HCT116 (cell line): Measurements from ENCODE around the gene GRB10. TPM values are rescaled to one million over a fixed set of nuclear protein-coding genes. Genes with fewer than 3 reads are reported as not detected.
A peak's percentile ranks its signal among the peaks of the same experiment; 100 is the strongest.
"Not testable (repeated sequence)": the region's sequence is repeated elsewhere in the genome, so short reads cannot be mapped to it uniquely, and the experiment has no call there.

Experiments
- ATAC-seq: fragments of 200-7000 bp; cut with Tn5 transposase; 2 replicates; pipeline ENCODE4 v1.9.1; 2020; ENCODE audit warnings: mild to moderate bottlenecking, moderate library complexity
- BruUV-seq: library from RNA; stranded (reverse); fragments of 400-500 nt; replicated peaks from 2 replicates; lab custom pipeline; 2021; lab: Mats Ljungman, UMichigan
- CTCF ChIA-PET: fragments of 300-600 bp; sonication (Branson Sonifier 250); formaldehyde crosslinking; loops from one replicate; lab custom pipeline; 2021; ENCODE audit warnings: antibody characterized with exemption; lab: Charles Lee
- POLR2A ChIA-PET: fragments of 300-600, 350-600 bp; sonication (Branson Sonifier 250); formaldehyde crosslinking; loops from one replicate; lab custom pipeline; 2021; ENCODE audit warnings: antibody characterized with exemption; lab: Charles Lee
- RAD21 ChIA-PET, 2 experiments: fragments of 300-600 bp; sonication (Branson Sonifier 250); formaldehyde crosslinking; loops; one replicate each; lab custom pipeline; 2023; ENCODE audit warnings: low total read pairs in 2 of 2; ENCODE audit not compliant: uncharacterized antibody in 2 of 2, unreplicated experiment in 2 of 2, low non-redundant PET in 1 of 2; lab: Charles Lee
- DNase-seq: peaks from one replicate; pipeline ENCODE4 v3.0.0-alpha.2; 2010; ENCODE audit warnings: low read depth, low spot score
- H2AFZ ChIP-seq: fragments of 200-600 bp; shearing (Covaris generic), sonication (generic); 2 replicates; pipeline ENCODE4 v1.6.1; 2017; ENCODE audit warnings: low read depth, mixed run types, mixed read lengths, antibody characterized with exemption, low read length; ENCODE audit not compliant: poor library complexity, severe bottlenecking
- H3K27ac ChIP-seq: 2 replicates; pipeline ENCODE4 v1.5.1; 2012; ENCODE audit warnings: low read depth, low read length
- H3K27me3 ChIP-seq: fragments of 200-600 bp; sonication (generic); 2 replicates; pipeline ENCODE4 v1.6.1; 2016; ENCODE audit warnings: mixed run types, low read length, mixed read lengths; ENCODE audit not compliant: insufficient read depth
- H3K36me3 ChIP-seq, 2 experiments: fragments of 200-500 bp in 1 of 2; fragments of 200-600 bp in 1 of 2; sonication (Bioruptor generic) in 1 of 2; sonication (generic) in 1 of 2; 2 replicates each; pipeline versions ENCODE4 v1.5.1 to v1.6.1; 2014 to 2016; ENCODE audit warnings: low read length in 2 of 2, inconsistent platforms in 1 of 2, mixed read lengths in 1 of 2, mixed run types in 1 of 2; ENCODE audit not compliant: insufficient read depth in 2 of 2, control insufficient read depth in 1 of 2
- H3K4me1 ChIP-seq, 2 experiments: fragments of 200-600 bp in 1 of 2; sonication (generic) in 1 of 2; 2 replicates each; pipeline versions ENCODE4 v1.5.1 to v1.6.1; 2012 to 2017; ENCODE audit warnings: low read length in 2 of 2, inconsistent platforms in 1 of 2, mild to moderate bottlenecking in 1 of 2, mixed read lengths in 1 of 2, mixed run types in 1 of 2, moderate library complexity in 1 of 2; ENCODE audit not compliant: insufficient read depth in 2 of 2, control insufficient read depth in 1 of 2
- H3K4me2 ChIP-seq: fragments of 200-600 bp; sonication (generic); 2 replicates; pipeline ENCODE4 v1.6.1; 2017; ENCODE audit warnings: mixed run types, low read length, mixed read lengths
- H3K4me3 ChIP-seq, 2 experiments: fragments of 200-600 bp in 1 of 2; sonication (generic) in 1 of 2; replicated peaks in 1 of 2; 2 replicates each; pipeline ENCODE4 v1.5.1; 2011 to 2016; ENCODE audit warnings: low read length in 2 of 2, control low read depth in 1 of 2, low read depth in 1 of 2, mild to moderate bottlenecking in 1 of 2, mixed read lengths in 1 of 2, mixed run types in 1 of 2
- H3K79me2 ChIP-seq: fragments of 200-600 bp; sonication (generic); 2 replicates; pipeline ENCODE4 v1.6.1; 2017; ENCODE audit warnings: mild to moderate bottlenecking, mixed run types, low read length, moderate library complexity, mixed read lengths; ENCODE audit not compliant: insufficient read depth
- H3K9ac ChIP-seq: fragments of 200-600 bp; sonication (generic); 2 replicates; pipeline ENCODE4 v1.6.1; 2016; ENCODE audit warnings: low read length, mixed read lengths
- H3K9me2 ChIP-seq: fragments of 200-600 bp; sonication (generic), shearing (Covaris generic); 2 replicates; pipeline ENCODE4 v1.6.1; 2017; ENCODE audit warnings: mixed run types, mild to moderate bottlenecking, moderate library complexity; ENCODE audit not compliant: insufficient read depth
- H3K9me3 ChIP-seq, 2 experiments: fragments of 200-500 bp in 1 of 2; fragments of 200-600 bp in 1 of 2; sonication (Bioruptor generic) in 1 of 2; sonication (generic) in 1 of 2; 2 replicates each; pipeline ENCODE4 v1.6.1; 2014 to 2017; ENCODE audit warnings: low read length in 2 of 2, mixed read lengths in 2 of 2, inconsistent platforms in 1 of 2, low read depth in 1 of 2, mild to moderate bottlenecking in 1 of 2, mixed run types in 1 of 2, moderate library complexity in 1 of 2; ENCODE audit not compliant: control insufficient read depth in 1 of 2, insufficient read depth in 1 of 2
- H4K20me1 ChIP-seq: fragments of 200-600 bp; sonication (generic), shearing (Covaris generic); 2 replicates; pipeline ENCODE4 v1.6.1; 2017; ENCODE audit warnings: mixed run types, mild to moderate bottlenecking, moderate library complexity; ENCODE audit not compliant: insufficient read depth
- CBX3 ChIP-seq: IDR thresholded peaks from 2 replicates; pipeline ENCODE4 v1.6.1; 2012; ENCODE audit warnings: low read depth
- intact Hi-C: fragments of 100-400 bp; cut with micrococcal nuclease; formaldehyde crosslinking; loops from 2 replicates; pipeline ENCODE4 v1.10.0; 2022
- total RNA-seq: library from RNA; stranded (reverse); gene quantifications from one replicate; pipeline ENCODE4 v1.2.1, GENCODE V29; 2021; ENCODE audit not compliant: unreplicated experiment

Gene GRB10
- total RNA-seq, 1 experiment from 2014 or later, result 37.3 TPM

- H4K20me1 ChIP-seq, H3K9me3 ChIP-seq, H3K9me2 ChIP-seq, H3K27me3 ChIP-seq, H2AFZ ChIP-seq, intact Hi-C loops, H3K36me3 ChIP-seq, RAD21 ChIA-PET, POLR2A ChIA-PET, CTCF ChIA-PET, H3K4me1 ChIP-seq, H3K4me3 ChIP-seq, H3K9ac ChIP-seq, ATAC-seq, H3K27ac ChIP-seq, H3K4me2 ChIP-seq, BruUV-seq, DNase-seq, H3K79me2 ChIP-seq: not testable (repeated sequence)
- TF ChIP-seq CBX3, result peak; percentile 42; the same call in 1 of the 2 replicates
These were observed 199.4 kb downstream of the GRB10 start for GRCh38 chr7:50583295-50583694.

- H3K4me2 ChIP-seq, H3K4me1 ChIP-seq, H3K9me2 ChIP-seq, POLR2A ChIA-PET, intact Hi-C loops, H3K9me3 ChIP-seq, ATAC-seq, H3K27ac ChIP-seq, RAD21 ChIA-PET, CTCF ChIA-PET, H3K36me3 ChIP-seq, H4K20me1 ChIP-seq, DNase-seq, H3K4me3 ChIP-seq, H3K79me2 ChIP-seq, H3K27me3 ChIP-seq, H2AFZ ChIP-seq, H3K9ac ChIP-seq, BruUV-seq: not testable (repeated sequence)
These were observed 200.4 kb downstream of the GRB10 start for GRCh38 chr7:50582271-50582670.

GRCh38 chr7:50580666-50581065, 202.0 kb downstream of the GRB10 start:
- H3K9me2 ChIP-seq, ATAC-seq, H3K36me3 ChIP-seq, H3K79me2 ChIP-seq, intact Hi-C loops, H4K20me1 ChIP-seq, H3K4me3 ChIP-seq, H3K27me3 ChIP-seq, RAD21 ChIA-PET, DNase-seq, POLR2A ChIA-PET, H3K4me2 ChIP-seq, BruUV-seq, H2AFZ ChIP-seq, CTCF ChIA-PET, H3K9ac ChIP-seq, H3K4me1 ChIP-seq, H3K9me3 ChIP-seq, H3K27ac ChIP-seq: not testable (repeated sequence)
